AG08396 (cell line): ENCODE data around the gene SLC29A2.
"Not testable (repeated sequence)": the region's sequence is repeated elsewhere in the genome, so short reads cannot be mapped to it uniquely, and the experiment has no call there.

ENCODE experiments used
- DNase-seq: peaks from one replicate; pipeline ENCODE4 v3.0.0; 2012; ENCODE audit warnings: low spot score, mixed read lengths

The SLC29A2 gene

GRCh38 chr11:66333896-66334604 lies 37.5 kb downstream of the SLC29A2 start:
- DNase-seq, result no peak

GRCh38 chr11:66333220-66333877 lies 38.2 kb downstream of the SLC29A2 start:
- no peak for DNase-seq

- DNase-seq, result no peak
Observed at GRCh38 chr11:66332371-66333219, 39.0 kb downstream of the SLC29A2 start.

GRCh38 chr11:66331542-66332370 lies 39.8 kb downstream of the SLC29A2 start:
- DNase-seq, result no peak

GRCh38 chr11:66330931-66331330 lies 40.6 kb downstream of the SLC29A2 start:
- DNase-seq, result no peak

GRCh38 chr11:66329165-66329673 lies 42.3 kb downstream of the SLC29A2 start:
- DNase-seq, result no peak

GRCh38 chr11:66328302-66329144 lies 43.0 kb downstream of the SLC29A2 start:
- DNase-seq, result peak; percentile 85

GRCh38 chr11:66328031-66328301 lies 43.6 kb downstream of the SLC29A2 start:
- DNase-seq, result no peak

- DNase-seq, result peak; percentile 62
Observed at GRCh38 chr11:66327171-66328030, 44.2 kb downstream of the SLC29A2 start.

- DNase-seq, result peak; percentile 61
Observed at GRCh38 chr11:66326261-66327111, 45.1 kb downstream of the SLC29A2 start.

GRCh38 chr11:66325263-66325671 lies 46.3 kb downstream of the SLC29A2 start:
- no peak for DNase-seq

GRCh38 chr11:66324664-66325063 lies 46.9 kb downstream of the SLC29A2 start:
- DNase-seq, result peak; percentile 48

- DNase-seq, result no peak
Observed at GRCh38 chr11:66323684-66324083, 47.9 kb downstream of the SLC29A2 start.

GRCh38 chr11:66322732-66323427 lies 48.7 kb downstream of the SLC29A2 start:
- DNase-seq, result no peak

GRCh38 chr11:66321606-66322005 lies 50.0 kb downstream of the SLC29A2 start:
- no peak for DNase-seq

GRCh38 chr11:66320748-66321147 lies 50.8 kb downstream of the SLC29A2 start:
- DNase-seq, result not testable (repeated sequence)

- not testable (repeated sequence) for DNase-seq
Observed at GRCh38 chr11:66320289-66320688, 51.3 kb downstream of the SLC29A2 start.

- no peak for DNase-seq
Observed at GRCh38 chr11:66318600-66318970, 53.0 kb downstream of the SLC29A2 start.
